K562 (cell line): ENCODE measurements around the gene LTA. TPM values are rescaled to one million over a fixed set of nuclear protein-coding genes. Genes with fewer than 3 reads are reported as not detected.

Experiments used
- CAMTA2 ChIP-seq: fragments of 250-450 bp; sonication (Bioruptor Pico); conservative IDR thresholded peaks from 2 replicates; pipeline ENCODE4 v1.5.1; 2022
- E2F8 ChIP-seq: fragments of 450-650 bp; IDR thresholded peaks from 2 replicates; pipeline ENCODE4 v1.7.1; 2018; ENCODE audit warnings: mild to moderate bottlenecking, low read depth; ENCODE audit not compliant: partially characterized antibody
- HES1 ChIP-seq: fragments of 450-650 bp; IDR thresholded peaks from 2 replicates; pipeline ENCODE4 v1.6.1; 2016; ENCODE audit warnings: low read depth, mild to moderate bottlenecking, moderate library complexity
- HNRNPK ChIP-seq: fragments of 200-400 bp; formaldehyde crosslinking; IDR thresholded peaks from one replicate; pipeline ENCODE4 v1.6.1; 2018; ENCODE audit warnings: mild to moderate bottlenecking, low read depth, low read length; ENCODE audit not compliant: poor library complexity, severe bottlenecking
- IFI16 ChIP-seq: fragments of 250-450 bp; sonication (Bioruptor Pico); IDR thresholded peaks from 2 replicates; pipeline ENCODE4 v2.1.2; 2022; ENCODE audit warnings: mild to moderate bottlenecking, inconsistent platforms
- KAT8 ChIP-seq: fragments of 450-650 bp; IDR thresholded peaks from 2 replicates; pipeline ENCODE4 v1.6.1; 2016; ENCODE audit warnings: low read depth, mild to moderate bottlenecking
- NCOA4 ChIP-seq: fragments of 450-650 bp; IDR thresholded peaks from 2 replicates; pipeline ENCODE4 v1.6.1; 2018; ENCODE audit warnings: mild to moderate bottlenecking; ENCODE audit not compliant: partially characterized antibody
- OTX1 ChIP-seq: fragments of 450-650 bp; formaldehyde crosslinking; IDR thresholded peaks from 2 replicates; pipeline ENCODE4 v1.4.0; 2022; ENCODE audit warnings: mild to moderate bottlenecking
- PBX2 ChIP-seq, 2 experiments: IDR thresholded peaks in 1 of 2; conservative IDR thresholded peaks in 1 of 2; 2 replicates each; pipeline ENCODE4 v1.6.1; 2016; ENCODE audit warnings: low read depth in 2 of 2, mild to moderate bottlenecking in 1 of 2, missing compliant biosample characterization in 1 of 2, missing genetic modification characterization in 1 of 2, moderate library complexity in 1 of 2
- RBFOX2 ChIP-seq: fragments of 200-400 bp; formaldehyde crosslinking; IDR thresholded peaks from 2 replicates; pipeline ENCODE4 v1.6.1; 2017; ENCODE audit warnings: low read depth, mild to moderate bottlenecking, low read length, moderate library complexity
- RBM25 ChIP-seq: fragments of 200-400 bp; formaldehyde crosslinking; IDR thresholded peaks from 2 replicates; pipeline ENCODE4 v1.6.1; 2018; ENCODE audit warnings: low read length, low read depth, moderate library complexity; ENCODE audit not compliant: severe bottlenecking
- RUNX1 ChIP-seq: sonication (generic); IDR thresholded peaks from 2 replicates; pipeline ENCODE4 v1.6.1; 2016; ENCODE audit warnings: antibody characterized with exemption, low read depth
- SMARCA5 ChIP-seq: fragments of 450-650 bp; IDR thresholded peaks from 2 replicates; pipeline ENCODE4 v1.6.1; 2016
- TAF9B ChIP-seq: fragments of 450-650 bp; IDR thresholded peaks from 2 replicates; pipeline ENCODE4 v1.6.1; 2018; ENCODE audit warnings: mild to moderate bottlenecking; ENCODE audit not compliant: partially characterized antibody
- TEAD1 ChIP-seq, 2 experiments: fragments of 450-650 bp in 1 of 2; sonication (generic) in 1 of 2; formaldehyde crosslinking; IDR thresholded peaks; 2 replicates each; pipeline versions ENCODE4 v1.4.0 to v1.8.0; 2020 to 2022; ENCODE audit warnings: mild to moderate bottlenecking in 2 of 2, missing genetic modification reagents in 1 of 2
- ZNF282 ChIP-seq: sonication (generic); formaldehyde crosslinking; IDR thresholded peaks from 2 replicates; pipeline ENCODE4 v1.8.1; 2023; ENCODE audit warnings: missing genetic modification reagents
- ZNF778 ChIP-seq: fragments of 450-650 bp; formaldehyde crosslinking; IDR thresholded peaks from 2 replicates; pipeline ENCODE4 v1.4.0; 2020; ENCODE audit warnings: mild to moderate bottlenecking, moderate library complexity
- polyA plus RNA-seq, 8 experiments: library from polyadenylated mRNA; depleted of rRNA in 4 of 8; stranded (reverse) in 5 of 8; unstranded in 3 of 8; fragments of >200 nt; fragmentation: Nextera tagmentation in 2 of 8; fragmentation: Illumina TruSeq in 1 of 8; extraction: Ambion mirVana in 2 of 8; extraction: Trizol in 1 of 8; gene quantifications; 2 replicates each; pipeline versions ENCODE4 v1.2.1 to v1.2.3, GENCODE V29; 2011 to 2014; ENCODE audit warnings: inconsistent platforms in 1 of 8, missing spikeins in 1 of 8
- total RNA-seq, 7 experiments: library from RNA; depleted of rRNA in 6 of 7; stranded (reverse); fragments of >200 nt in 6 of 7; fragmentation: Illumina TruSeq in 2 of 7; extraction: Trizol in 2 of 7; gene quantifications; 2 replicates each; pipeline versions ENCODE4 v1.2.1 to v1.2.3, GENCODE V29; 2011 to 2021; ENCODE audit warnings: low replicate concordance in 1 of 7

The LTA gene
- total and polyA plus RNA-seq, 9 of the 15 experiments (the other 6 are each of a cell fraction or from before 2014, with no cell fraction given) = 0.80 TPM; not detected in 8

- TF ChIP-seq PBX2 (CRISPR knock-in tag; IDR thresholded peaks at IDR 0.05; ENCODE audit: low read depth) (no peak), PBX2 (tag; conservative IDR thresholded peaks at IDR 0.05; ENCODE audit: low read depth) (no peak), TEAD1 (CRISPR knock-in tag; IDR thresholded peaks at IDR 0.05) (no peak), RBM25 (no peak), TAF9B (no peak), RBFOX2 (peak; percentile 54), ZNF282 (CRISPR knock-in tag) (no peak), HNRNPK (no peak), CAMTA2 (CRISPR knock-in tag) (no peak), IFI16 (CRISPR knock-in tag) (no peak), ZNF778 (CRISPR knock-in tag) (no peak), E2F8 (no peak), SMARCA5 (no peak), HES1 (no peak), KAT8 (no peak), NCOA4 (no peak), OTX1 (CRISPR knock-in tag) (no peak), RUNX1 (no peak)
These were observed 50.6 kb downstream of the LTA start (continued) for GRCh38 chr6:31622684-31623091.
